CD14-positive monocyte (primary cell): Measurements from ENCODE around the gene PCCA. TPM values are rescaled to one million over a fixed set of nuclear protein-coding genes. Genes with fewer than 3 reads are reported as not detected.

Experiments used
- DNase-seq, 3 donors: peaks; one replicate each; pipeline ENCODE4 v3.0.0-alpha.2; 2011 to 2022
- H2AFZ ChIP-seq: 2 replicates; pipeline ENCODE4 v1.6.0; 2012; ENCODE audit warnings: mild to moderate bottlenecking, low read depth, low read length, inconsistent platforms; ENCODE audit not compliant: insufficient read depth, poor library complexity, severe bottlenecking
- H3K27ac ChIP-seq, 2 donors: 1 replicate in 1 of 2; 2 replicates in 1 of 2; pipeline ENCODE4 v1.5.1; 2012 to 2013; ENCODE audit warnings: low read length in 2 of 2, control low read depth in 1 of 2, inconsistent platforms in 1 of 2, low read depth in 1 of 2, mild to moderate bottlenecking in 1 of 2
- H3K27me3 ChIP-seq, 2 donors: one replicate each; pipeline versions ENCODE4 v1.6.0 to v1.6.1; 2011 to 2013; ENCODE audit warnings: low read length in 2 of 2; ENCODE audit not compliant: control insufficient read depth in 2 of 2, insufficient read depth in 2 of 2
- H3K36me3 ChIP-seq, 2 donors: replicated peaks in 1 of 2; 1 replicate in 1 of 2; 2 replicates in 1 of 2; pipeline versions ENCODE4 v1.5.1 to v1.6.1; 2012 to 2013; ENCODE audit warnings: low read length in 2 of 2, control low read depth in 1 of 2, inconsistent platforms in 1 of 2, mild to moderate bottlenecking in 1 of 2; ENCODE audit not compliant: insufficient read depth in 2 of 2, control insufficient read depth in 1 of 2
- H3K4me1 ChIP-seq, 2 donors: 1 replicate in 1 of 2; 2 replicates in 1 of 2; pipeline versions ENCODE4 v1.5.1 to v1.6.1; 2012 to 2013; ENCODE audit warnings: low read length in 2 of 2, control low read depth in 1 of 2, inconsistent platforms in 1 of 2, mild to moderate bottlenecking in 1 of 2, moderate library complexity in 1 of 2; ENCODE audit not compliant: insufficient read depth in 2 of 2, control insufficient read depth in 1 of 2
- H3K4me2 ChIP-seq: replicated peaks from 2 replicates; pipeline ENCODE3; 2012; ENCODE audit warnings: low read length, moderate library complexity, mild to moderate bottlenecking; ENCODE audit not compliant: poor library complexity, severe bottlenecking; ENCODE audit errors: extremely low read depth
- H3K4me3 ChIP-seq, 3 experiments: fragments of 200-600 bp in 1 of 3; sonication (generic) in 1 of 3; replicated peaks in 1 of 3; 1 replicate in 2 of 3; 2 replicates in 1 of 3; pipeline ENCODE4 v1.5.1; 2011 to 2013; ENCODE audit warnings: low read length in 3 of 3, mild to moderate bottlenecking in 3 of 3, control low read depth in 2 of 3, low read depth in 2 of 3, inconsistent platforms in 1 of 3, moderate library complexity in 1 of 3
- H3K79me2 ChIP-seq: 2 replicates; pipeline ENCODE4 v1.6.0; 2012; ENCODE audit warnings: mild to moderate bottlenecking, control low read depth, inconsistent platforms, low read length, moderate library complexity; ENCODE audit not compliant: insufficient read depth
- H3K9ac ChIP-seq: 2 replicates; pipeline ENCODE4 v1.6.0; 2017; ENCODE audit warnings: low read length, mild to moderate bottlenecking; ENCODE audit not compliant: insufficient read depth, poor library complexity, severe bottlenecking
- H3K9me3 ChIP-seq, 2 donors: replicated peaks in 1 of 2; 1 replicate in 1 of 2; 2 replicates in 1 of 2; pipeline versions ENCODE4 v1.5.1 to v1.6.1; 2012 to 2013; ENCODE audit warnings: low read length in 2 of 2, control low read depth in 1 of 2; ENCODE audit not compliant: control insufficient read depth in 1 of 2, insufficient read depth in 1 of 2
- H4K20me1 ChIP-seq: 2 replicates; pipeline ENCODE4 v1.6.0; 2012; ENCODE audit warnings: mild to moderate bottlenecking, low read length, control low read depth, moderate library complexity; ENCODE audit not compliant: insufficient read depth
- H3K27ac Mint-ChIP-seq, 7 donors: one replicate each; pipeline ENCODE4 v1.8.0; 2020; ENCODE audit warnings: mild to moderate bottlenecking in 7 of 7, mixed read lengths in 7 of 7, moderate library complexity in 6 of 7, inconsistent platforms in 2 of 7
- H3K27me3 Mint-ChIP-seq, 3 donors: one replicate each; pipeline ENCODE4 v1.8.0; 2021 to 2022; ENCODE audit warnings: low read depth in 3 of 3, mild to moderate bottlenecking in 3 of 3, mixed read lengths in 3 of 3, moderate library complexity in 3 of 3, inconsistent platforms in 1 of 3
- H3K36me3 Mint-ChIP-seq, 2 donors: one replicate each; pipeline ENCODE4 v1.8.0; 2020; ENCODE audit warnings: mixed read lengths in 2 of 2, inconsistent platforms in 1 of 2, mild to moderate bottlenecking in 1 of 2
- H3K4me1 Mint-ChIP-seq: one replicate; pipeline ENCODE4 v1.8.0; 2020; ENCODE audit warnings: mild to moderate bottlenecking, mixed read lengths
- H3K4me3 Mint-ChIP-seq, 2 donors: one replicate each; pipeline ENCODE4 v1.8.0; 2020; ENCODE audit warnings: mild to moderate bottlenecking in 2 of 2, mixed read lengths in 2 of 2, moderate library complexity in 1 of 2
- H3K9me3 Mint-ChIP-seq, 7 donors: one replicate each; pipeline ENCODE4 v1.8.0; 2020 to 2022; ENCODE audit warnings: mixed read lengths in 7 of 7, mild to moderate bottlenecking in 6 of 7, moderate library complexity in 6 of 7, inconsistent platforms in 2 of 7
- CTCF ChIP-seq: fragments of 200-600 bp; IDR thresholded peaks from one replicate; pipeline ENCODE4 v1.8.0; 2022; ENCODE audit warnings: antibody characterized with exemption, mild to moderate bottlenecking
- WGBS: methylation state at CpG from one replicate; pipeline ENCODE4 v1.1.5; 2013; ENCODE audit warnings: missing lambda C conversion rate; ENCODE audit not compliant: insufficient coverage; 5-methylcytosine and 5-hydroxymethylcytosine counted together
- intact Hi-C, 2 donors: fragments of 100-400 bp; cut with micrococcal nuclease; formaldehyde crosslinking; loops; one replicate each; pipeline versions ENCODE4 v1.15.0 to v1.15.1; 2023
- polyA plus RNA-seq, 3 donors: library from polyadenylated mRNA; depleted of rRNA in 1 of 3; unstranded in 2 of 3; stranded (reverse) in 1 of 3; fragments of 300-500 nt in 2 of 3; fragments of >200 nt in 1 of 3; fragmentation: Illumina TruSeq in 2 of 3; gene quantifications; 1 replicate in 2 of 3; 2 replicates in 1 of 3; pipeline ENCODE4 v1.2.3, GENCODE V29; 2012 to 2021

PCCA gene
- polyA plus RNA-seq, 3 donors: 4.4 to 13.5 (median 11.9) TPM

GRCh38 chr13:100044936-100045335, 44.0 kb upstream of the PCCA start:
- DNase-seq: no peak
- Mint-ChIP-seq H3K4me1 (no peaks in the 10 kb centered on the region), H3K4me3 (no peak overlapping the region), H3K36me3 (no peaks in the 10 kb centered on the region), H3K27me3 (peaks cover 0 to 5% (median 2%) of the 10 kb centered on the region in 3 donors), H3K27ac (no peak overlapping the region), H3K9me3 (peaks cover 0 to 2% (median 0%) of the 10 kb centered on the region in 7 donors)
- H3K9ac ChIP-seq: no peak overlapping the region
- H3K4me2 ChIP-seq: no peak overlapping the region
- no CpG with 5 or more reads among the region's 3 CpGs for WGBS
- no peaks in the 10 kb centered on the region for H3K4me1 ChIP-seq
- H3K79me2 ChIP-seq: no peaks in the 10 kb centered on the region
- H3K9me3 ChIP-seq: no peaks in the 10 kb centered on the region
- H3K27me3 ChIP-seq: no peaks in the 10 kb centered on the region
- no peaks in the 10 kb centered on the region for H4K20me1 ChIP-seq
- no peak overlapping the region for H3K27ac ChIP-seq
- intact Hi-C loops: no loop called here
- H3K36me3 ChIP-seq: no peaks in the 10 kb centered on the region
- no peak overlapping the region for H3K4me3 ChIP-seq
- H2AFZ ChIP-seq: no peak overlapping the region
- no peak for TF ChIP-seq CTCF

- Mint-ChIP-seq H3K4me3 (no peak overlapping the region), H3K27ac (no peak overlapping the region), H3K27me3 (peaks cover 0 to 6% (median 2%) of the 10 kb centered on the region in 3 donors), H3K4me1 (no peaks in the 10 kb centered on the region), H3K36me3 (no peaks in the 10 kb centered on the region), H3K9me3 (peaks cover 0 to 2% (median 0%) of the 10 kb centered on the region in 7 donors)
- no peak overlapping the region for H3K27ac ChIP-seq
- no peak overlapping the region for H2AFZ ChIP-seq
- no CpG with 5 or more reads among the region's 3 CpGs for WGBS
- H3K9me3 ChIP-seq: no peaks in the 10 kb centered on the region
- no peak overlapping the region for H3K9ac ChIP-seq
- H3K79me2 ChIP-seq: no peaks in the 10 kb centered on the region
- H3K36me3 ChIP-seq: no peaks in the 10 kb centered on the region
- no peaks in the 10 kb centered on the region for H4K20me1 ChIP-seq
- intact Hi-C loops: no loop called here
- H3K4me2 ChIP-seq: no peak overlapping the region
- DNase-seq: no peak
- no peak overlapping the region for H3K4me3 ChIP-seq
- no peaks in the 10 kb centered on the region for H3K27me3 ChIP-seq
- no peak for TF ChIP-seq CTCF
- H3K4me1 ChIP-seq: no peaks in the 10 kb centered on the region
Measured at GRCh38 chr13:100045355-100045754, 43.5 kb upstream of the PCCA start.
